T-helper 1 cell treated with Interleukin-12 subunit alpha and Interleukin-12 subunit beta and Interleukin-4 antibody, amounts not matched to agents 30 μg/mL and 1 μg/mL, for 36 hours (primary cell): ENCODE data around the gene KAZN.
"Not testable (repeated sequence)": the region's sequence is repeated elsewhere in the genome, so short reads cannot be mapped to it uniquely, and the experiment has no call there.

Experiments
- H3K27ac Mint-ChIP-seq: one replicate; pipeline ENCODE4 v1.8.0; 2021; ENCODE audit warnings: mild to moderate bottlenecking, mixed read lengths
- H3K27me3 Mint-ChIP-seq: one replicate; pipeline ENCODE4 v1.8.0; 2021; ENCODE audit warnings: low read depth, mixed read lengths
- H3K36me3 Mint-ChIP-seq: one replicate; pipeline ENCODE4 v1.8.0; 2021; ENCODE audit warnings: low read depth, mixed read lengths
- H3K4me1 Mint-ChIP-seq: one replicate; pipeline ENCODE4 v1.8.0; 2021; ENCODE audit warnings: low read depth, mixed read lengths
- H3K4me3 Mint-ChIP-seq: one replicate; pipeline ENCODE4 v1.8.0; 2021; ENCODE audit warnings: mild to moderate bottlenecking, moderate library complexity, mixed read lengths
- H3K9me3 Mint-ChIP-seq: one replicate; pipeline ENCODE4 v1.8.0; 2021; ENCODE audit warnings: mixed read lengths

KAZN gene

GRCh38 chr1:15031251-15031933 lies 432.9 kb downstream of the KAZN start:
- Mint-ChIP-seq H3K9me3 (no peaks in the 10 kb centered on the region), H3K27ac (no peak overlapping the region), H3K36me3 (no peaks in the 10 kb centered on the region), H3K4me1 (no peaks in the 10 kb centered on the region), H3K27me3 (no peaks in the 10 kb centered on the region), H3K4me3 (no peak overlapping the region)

GRCh38 chr1:15033264-15033663 lies 434.8 kb downstream of the KAZN start:
- no peaks in the 10 kb centered on the region for H3K9me3 Mint-ChIP-seq
- no peaks in the 10 kb centered on the region for H3K4me1 Mint-ChIP-seq
- H3K27me3 Mint-ChIP-seq: no peaks in the 10 kb centered on the region
- no peak overlapping the region for H3K4me3 Mint-ChIP-seq
- no peaks in the 10 kb centered on the region for H3K36me3 Mint-ChIP-seq
- H3K27ac Mint-ChIP-seq: no peak overlapping the region

GRCh38 chr1:15034656-15035055 lies 436.2 kb downstream of the KAZN start:
- H3K9me3 Mint-ChIP-seq: no peaks in the 10 kb centered on the region
- H3K27me3 Mint-ChIP-seq: no peaks in the 10 kb centered on the region
- no peaks in the 10 kb centered on the region for H3K4me1 Mint-ChIP-seq
- no peak overlapping the region for H3K27ac Mint-ChIP-seq
- no peak overlapping the region for H3K4me3 Mint-ChIP-seq
- no peaks in the 10 kb centered on the region for H3K36me3 Mint-ChIP-seq

GRCh38 chr1:15035236-15035635 lies 436.8 kb downstream of the KAZN start:
- H3K27me3 Mint-ChIP-seq: no peaks in the 10 kb centered on the region
- H3K27ac Mint-ChIP-seq: no peak overlapping the region
- no peaks in the 10 kb centered on the region for H3K36me3 Mint-ChIP-seq
- no peaks in the 10 kb centered on the region for H3K4me1 Mint-ChIP-seq
- H3K4me3 Mint-ChIP-seq: no peak overlapping the region
- H3K9me3 Mint-ChIP-seq: no peaks in the 10 kb centered on the region

GRCh38 chr1:15036101-15036500 lies 437.6 kb downstream of the KAZN start:
- Mint-ChIP-seq H3K27ac (no peak overlapping the region), H3K4me3 (no peak overlapping the region), H3K36me3 (no peaks in the 10 kb centered on the region), H3K27me3 (no peaks in the 10 kb centered on the region), H3K4me1 (no peaks in the 10 kb centered on the region), H3K9me3 (no peaks in the 10 kb centered on the region)

GRCh38 chr1:15038232-15039016 lies 439.9 kb downstream of the KAZN start:
- no peaks in the 10 kb centered on the region for H3K27me3 Mint-ChIP-seq
- H3K9me3 Mint-ChIP-seq: no peaks in the 10 kb centered on the region
- H3K27ac Mint-ChIP-seq: no peak overlapping the region
- no peak overlapping the region for H3K4me3 Mint-ChIP-seq
- no peaks in the 10 kb centered on the region for H3K36me3 Mint-ChIP-seq
- no peaks in the 10 kb centered on the region for H3K4me1 Mint-ChIP-seq

- no peaks in the 10 kb centered on the region for H3K36me3 Mint-ChIP-seq
- H3K4me3 Mint-ChIP-seq: no peak overlapping the region
- H3K4me1 Mint-ChIP-seq: no peaks in the 10 kb centered on the region
- H3K9me3 Mint-ChIP-seq: no peaks in the 10 kb centered on the region
- H3K27ac Mint-ChIP-seq: no peak overlapping the region
- no peaks in the 10 kb centered on the region for H3K27me3 Mint-ChIP-seq
Observed at GRCh38 chr1:15039017-15039648, 440.6 kb downstream of the KAZN start.

GRCh38 chr1:15039901-15040300 lies 441.4 kb downstream of the KAZN start:
- H3K4me3 Mint-ChIP-seq: no peak overlapping the region
- no peaks in the 10 kb centered on the region for H3K4me1 Mint-ChIP-seq
- no peaks in the 10 kb centered on the region for H3K36me3 Mint-ChIP-seq
- H3K9me3 Mint-ChIP-seq: no peaks in the 10 kb centered on the region
- no peaks in the 10 kb centered on the region for H3K27me3 Mint-ChIP-seq
- no peak overlapping the region for H3K27ac Mint-ChIP-seq

GRCh38 chr1:15040685-15041084 lies 442.2 kb downstream of the KAZN start:
- not testable (repeated sequence) for H3K9me3 Mint-ChIP-seq, H3K4me3 Mint-ChIP-seq, H3K27ac Mint-ChIP-seq, H3K4me1 Mint-ChIP-seq, H3K27me3 Mint-ChIP-seq, H3K36me3 Mint-ChIP-seq

- Mint-ChIP-seq H3K4me1 (no peaks in the 10 kb centered on the region), H3K36me3 (no peaks in the 10 kb centered on the region), H3K9me3 (no peaks in the 10 kb centered on the region), H3K27ac (no peak overlapping the region), H3K4me3 (no peak overlapping the region), H3K27me3 (no peaks in the 10 kb centered on the region)
Observed at GRCh38 chr1:15042866-15043265, 444.4 kb downstream of the KAZN start.

GRCh38 chr1:15043934-15044333 lies 445.4 kb downstream of the KAZN start:
- Mint-ChIP-seq H3K27ac (no peak overlapping the region), H3K9me3 (no peaks in the 10 kb centered on the region), H3K4me1 (no peaks in the 10 kb centered on the region), H3K27me3 (no peaks in the 10 kb centered on the region), H3K4me3 (no peak overlapping the region), H3K36me3 (no peaks in the 10 kb centered on the region)

GRCh38 chr1:15045123-15045522 lies 446.6 kb downstream of the KAZN start:
- H3K4me3 Mint-ChIP-seq: no peak overlapping the region
- no peak overlapping the region for H3K27ac Mint-ChIP-seq
- H3K9me3 Mint-ChIP-seq: no peaks in the 10 kb centered on the region
- H3K4me1 Mint-ChIP-seq: no peaks in the 10 kb centered on the region
- H3K27me3 Mint-ChIP-seq: no peaks in the 10 kb centered on the region
- H3K36me3 Mint-ChIP-seq: no peaks in the 10 kb centered on the region

GRCh38 chr1:15046487-15047165 lies 448.1 kb downstream of the KAZN start:
- Mint-ChIP-seq H3K27me3 (no peaks in the 10 kb centered on the region), H3K4me3 (no peak overlapping the region), H3K36me3 (no peaks in the 10 kb centered on the region), H3K27ac (no peak overlapping the region), H3K4me1 (no peaks in the 10 kb centered on the region), H3K9me3 (no peaks in the 10 kb centered on the region)

GRCh38 chr1:15047237-15047636 lies 448.8 kb downstream of the KAZN start:
- Mint-ChIP-seq H3K4me3 (no peak overlapping the region), H3K9me3 (no peaks in the 10 kb centered on the region), H3K27ac (no peak overlapping the region), H3K27me3 (no peaks in the 10 kb centered on the region), H3K36me3 (no peaks in the 10 kb centered on the region), H3K4me1 (no peaks in the 10 kb centered on the region)
